Mucosa of stomach (tissue), 1 donor: ENCODE data around the gene IFFO2.

Experiments
- H3K27me3 ChIP-seq: one replicate; pipeline ENCODE4 v1.7.0; 2013; ENCODE audit warnings: mild to moderate bottlenecking, low read length; ENCODE audit not compliant: control insufficient read depth, insufficient read depth
- H3K36me3 ChIP-seq: one replicate; pipeline ENCODE4 v1.7.0; 2013; ENCODE audit warnings: low read length; ENCODE audit not compliant: control insufficient read depth, insufficient read depth
- H3K4me1 ChIP-seq: one replicate; pipeline ENCODE4 v1.7.0; 2013; ENCODE audit warnings: mild to moderate bottlenecking, low read length; ENCODE audit not compliant: control insufficient read depth, insufficient read depth
- H3K4me3 ChIP-seq: one replicate; pipeline ENCODE4 v1.7.0; 2013; ENCODE audit warnings: low read length
- H3K9ac ChIP-seq: one replicate; pipeline ENCODE4 v1.7.0; 2013; ENCODE audit warnings: mild to moderate bottlenecking, low read length, moderate library complexity
- H3K9me3 ChIP-seq: one replicate; pipeline ENCODE4 v1.7.0; 2013; ENCODE audit warnings: mild to moderate bottlenecking, low read length, moderate library complexity; ENCODE audit not compliant: control insufficient read depth
- donor health status: Pancreatic carcinoma.

The IFFO2 gene

GRCh38 chr1:18885311-18886002 is 71.0 kb downstream of the IFFO2 start:
- H3K4me3 ChIP-seq: no peak overlapping the region
- H3K4me1 ChIP-seq: no peaks in the 10 kb centered on the region
- H3K9ac ChIP-seq: no peak overlapping the region
- no peaks in the 10 kb centered on the region for H3K27me3 ChIP-seq
- no peaks in the 10 kb centered on the region for H3K9me3 ChIP-seq
- H3K36me3 ChIP-seq: no peaks in the 10 kb centered on the region

- Histone ChIP-seq H3K9ac (no peak overlapping the region), H3K9me3 (no peaks in the 10 kb centered on the region), H3K4me1 (no peaks in the 10 kb centered on the region), H3K36me3 (no peaks in the 10 kb centered on the region), H3K27me3 (no peaks in the 10 kb centered on the region), H3K4me3 (no peak overlapping the region)
These were observed 71.7 kb downstream of the IFFO2 start for GRCh38 chr1:18884727-18885126.

GRCh38 chr1:18884419-18884717 is 72.1 kb downstream of the IFFO2 start:
- H3K9me3 ChIP-seq: no peaks in the 10 kb centered on the region
- H3K36me3 ChIP-seq: no peaks in the 10 kb centered on the region
- no peak overlapping the region for H3K4me3 ChIP-seq
- H3K4me1 ChIP-seq: no peaks in the 10 kb centered on the region
- no peaks in the 10 kb centered on the region for H3K27me3 ChIP-seq
- no peak overlapping the region for H3K9ac ChIP-seq

GRCh38 chr1:18883636-18884418 is 72.6 kb downstream of the IFFO2 start:
- H3K9ac ChIP-seq: no peak overlapping the region
- no peaks in the 10 kb centered on the region for H3K9me3 ChIP-seq
- no peak overlapping the region for H3K4me3 ChIP-seq
- H3K36me3 ChIP-seq: no peaks in the 10 kb centered on the region
- H3K27me3 ChIP-seq: no peaks in the 10 kb centered on the region
- H3K4me1 ChIP-seq: no peaks in the 10 kb centered on the region

- Histone ChIP-seq H3K9ac (no peak overlapping the region), H3K9me3 (no peaks in the 10 kb centered on the region), H3K27me3 (no peaks in the 10 kb centered on the region), H3K36me3 (no peaks in the 10 kb centered on the region), H3K4me3 (no peak overlapping the region), H3K4me1 (no peaks in the 10 kb centered on the region)
These were observed 73.4 kb downstream of the IFFO2 start for GRCh38 chr1:18883079-18883478.

GRCh38 chr1:18882486-18882885 is 74.0 kb downstream of the IFFO2 start:
- H3K9ac ChIP-seq: no peak overlapping the region
- no peaks in the 10 kb centered on the region for H3K4me1 ChIP-seq
- H3K36me3 ChIP-seq: no peaks in the 10 kb centered on the region
- H3K4me3 ChIP-seq: no peak overlapping the region
- H3K9me3 ChIP-seq: no peaks in the 10 kb centered on the region
- H3K27me3 ChIP-seq: no peaks in the 10 kb centered on the region

- Histone ChIP-seq H3K27me3 (no peaks in the 10 kb centered on the region), H3K9ac (no peak overlapping the region), H3K9me3 (no peaks in the 10 kb centered on the region), H3K36me3 (no peaks in the 10 kb centered on the region), H3K4me1 (no peaks in the 10 kb centered on the region), H3K4me3 (no peak overlapping the region)
These were observed 74.6 kb downstream of the IFFO2 start for GRCh38 chr1:18881642-18882431.

- Histone ChIP-seq H3K27me3 (no peaks in the 10 kb centered on the region), H3K4me1 (no peaks in the 10 kb centered on the region), H3K9ac (no peak overlapping the region), H3K36me3 (no peaks in the 10 kb centered on the region), H3K4me3 (no peak overlapping the region), H3K9me3 (no peaks in the 10 kb centered on the region)
These were observed 75.3 kb downstream of the IFFO2 start for GRCh38 chr1:18881164-18881563.

- Histone ChIP-seq H3K36me3 (no peaks in the 10 kb centered on the region), H3K9ac (no peak overlapping the region), H3K9me3 (no peaks in the 10 kb centered on the region), H3K4me1 (no peaks in the 10 kb centered on the region), H3K4me3 (no peak overlapping the region), H3K27me3 (no peaks in the 10 kb centered on the region)
These were observed 75.9 kb downstream of the IFFO2 start for GRCh38 chr1:18880585-18880984.

GRCh38 chr1:18879791-18880309 is 76.6 kb downstream of the IFFO2 start:
- Histone ChIP-seq H3K36me3 (no peaks in the 10 kb centered on the region), H3K4me1 (peaks cover 5% of the 10 kb centered on the region), H3K9me3 (no peaks in the 10 kb centered on the region), H3K9ac (no peak overlapping the region), H3K27me3 (peaks cover under 1% of the 10 kb centered on the region), H3K4me3 (no peak overlapping the region)

- Histone ChIP-seq H3K4me1 (peaks cover 5% of the 10 kb centered on the region), H3K9me3 (no peaks in the 10 kb centered on the region), H3K36me3 (no peaks in the 10 kb centered on the region), H3K4me3 (no peak overlapping the region), H3K27me3 (peaks cover 2% of the 10 kb centered on the region), H3K9ac (no peak overlapping the region)
These were observed 77.2 kb downstream of the IFFO2 start for GRCh38 chr1:18879215-18879790.
